Keratinocyte (primary cell): ENCODE measurements around the gene VPS13D. TPM values are rescaled to one million over a fixed set of nuclear protein-coding genes. Genes with fewer than 3 reads are reported as not detected.

Source experiments
- DNase-seq: peaks from one replicate; pipeline ENCODE4 v3.0.0-alpha.2; 2011; ENCODE audit warnings: low read depth, missing footprints, low spot score
- FAIRE-seq: peaks from 2 replicates; lab custom pipeline; 2011; peaks lifted over from hg19 to GRCh38; lab: Jason Lieb, UNC
- H2AFZ ChIP-seq: 2 replicates; pipeline ENCODE4 v1.6.0; 2012; ENCODE audit warnings: low read length, control low read depth, inconsistent platforms; ENCODE audit not compliant: control insufficient read depth
- H3K27ac ChIP-seq: 2 replicates; pipeline ENCODE4 v1.5.1; 2011; ENCODE audit warnings: low read length; ENCODE audit not compliant: control insufficient read depth, insufficient read depth
- H3K27me3 ChIP-seq: 3 replicates; pipeline ENCODE4 v1.6.0; 2011; ENCODE audit warnings: low read length; ENCODE audit not compliant: control insufficient read depth, insufficient read depth; ENCODE audit errors: extremely low read depth
- H3K36me3 ChIP-seq, 2 experiments: 2 replicates in 1 of 2; 3 replicates in 1 of 2; pipeline ENCODE4 v1.5.1; 2011; ENCODE audit warnings: low read length in 2 of 2, mild to moderate bottlenecking in 1 of 2; ENCODE audit not compliant: control insufficient read depth in 2 of 2, insufficient read depth in 2 of 2; ENCODE audit errors: extremely low read depth in 1 of 2
- H3K4me1 ChIP-seq: 3 replicates; pipeline ENCODE4 v1.5.1; 2011; ENCODE audit warnings: low read length; ENCODE audit not compliant: control insufficient read depth, insufficient read depth; ENCODE audit errors: extremely low read depth
- H3K4me2 ChIP-seq: 3 replicates; pipeline ENCODE4 v1.6.0; 2011; ENCODE audit warnings: low read depth, low read length; ENCODE audit not compliant: control insufficient read depth, insufficient read depth; ENCODE audit errors: extremely low read depth
- H3K4me3 ChIP-seq, 3 experiments: fragments of 200-600 bp in 1 of 3; sonication (generic) in 1 of 3; 2 replicates in 2 of 3; 3 replicates in 1 of 3; pipeline ENCODE4 v1.5.1; 2011 to 2016; ENCODE audit warnings: low read length in 3 of 3, mild to moderate bottlenecking in 3 of 3, control low read depth in 2 of 3, inconsistent platforms in 1 of 3, low read depth in 1 of 3, mixed read lengths in 1 of 3, mixed run types in 1 of 3, moderate library complexity in 1 of 3; ENCODE audit not compliant: control insufficient read depth in 2 of 3, insufficient read depth in 2 of 3; ENCODE audit errors: extremely low read depth in 1 of 3
- H3K79me2 ChIP-seq: 2 replicates; pipeline ENCODE4 v1.6.0; 2012; ENCODE audit warnings: low read length; ENCODE audit not compliant: control insufficient read depth, insufficient read depth
- H3K9ac ChIP-seq: 3 replicates; pipeline ENCODE4 v1.6.0; 2011; ENCODE audit warnings: low read length; ENCODE audit not compliant: control insufficient read depth, insufficient read depth; ENCODE audit errors: extremely low read depth
- H3K9me1 ChIP-seq: 3 replicates; pipeline ENCODE4 v1.6.0; 2011; ENCODE audit warnings: low read length; ENCODE audit not compliant: control insufficient read depth, insufficient read depth; ENCODE audit errors: extremely low read depth
- H3K9me3 ChIP-seq: 2 replicates; pipeline ENCODE4 v1.5.1; 2012; ENCODE audit warnings: low read depth, low read length; ENCODE audit not compliant: control insufficient read depth
- H4K20me1 ChIP-seq: 3 replicates; pipeline ENCODE4 v1.6.0; 2011; ENCODE audit warnings: low read length; ENCODE audit not compliant: control insufficient read depth, insufficient read depth; ENCODE audit errors: extremely low read depth
- EZH2 ChIP-seq: IDR thresholded peaks from one replicate; pipeline ENCODE4 v1.6.1; 2012; ENCODE audit warnings: inconsistent platforms, mild to moderate bottlenecking, low read length, moderate library complexity
- dilution Hi-C: fragments of 300-500 bp; cut with MboI; formaldehyde crosslinking; loops from one replicate; pipeline ENCODE4 v1.7.0; 2020; ENCODE audit warnings: low sequenced_read_pairs; ENCODE audit not compliant: extremely low pct_ligation_motif_present
- polyA plus RNA-seq, 5 experiments: library from polyadenylated mRNA; depleted of rRNA in 3 of 5; stranded (reverse) in 3 of 5; stranded (forward) in 1 of 5; unstranded in 1 of 5; fragments of >200 nt; gene quantifications; 1 replicate in 1 of 5; 2 replicates in 3 of 5; 3 replicates in 1 of 5; pipeline versions ENCODE4 v1.2.1 to v1.2.3, GENCODE V29; 2011 to 2012; ENCODE audit warnings: missing spikeins in 2 of 5, low read depth in 1 of 5, low replicate concordance in 1 of 5
- TF ChIP-seq, protein P1 (sequence below), 3 experiments: IDR thresholded peaks in 1 of 3; conservative IDR thresholded peaks in 1 of 3; optimal IDR thresholded peaks in 1 of 3; 2 replicates in 2 of 3; 3 replicates in 1 of 3; pipeline versions ENCODE3 to v1.5.1; 2011; ENCODE audit warnings: low read length in 3 of 3, mild to moderate bottlenecking in 3 of 3, moderate library complexity in 2 of 3, control low read depth in 1 of 3, inconsistent platforms in 1 of 3; ENCODE audit not compliant: insufficient read depth in 2 of 3; ENCODE audit errors: extremely low read depth in 1 of 3

VPS13D gene
- polyA plus RNA-seq, 1 donor (not counting 4 experiments of a cell fraction or from before 2014, with no cell fraction given), result 19.0 TPM

- H3K4me1 ChIP-seq, result no peaks in the 10 kb centered on the region
- H3K4me2 ChIP-seq, result no peak overlapping the region
- H3K4me3 ChIP-seq, result no peak overlapping the region
- DNase-seq, result no peak
- no peak overlapping the region for H2AFZ ChIP-seq
- H3K36me3 ChIP-seq, result peaks cover 18 to 21% of the 10 kb centered on the region in 2 experiments
- H3K27ac ChIP-seq, result no peak overlapping the region
- H4K20me1 ChIP-seq, result no peaks in the 10 kb centered on the region
- H3K79me2 ChIP-seq, result no peaks in the 10 kb centered on the region
- FAIRE-seq, result no peak
- dilution Hi-C loops, result no loop called here
- H3K9ac ChIP-seq, result no peak overlapping the region
- no peaks in the 10 kb centered on the region for H3K9me3 ChIP-seq
- H3K9me1 ChIP-seq, result no peaks in the 10 kb centered on the region
- TF ChIP-seq EZH2, result no peak
- TF ChIP-seq, protein P1, sequence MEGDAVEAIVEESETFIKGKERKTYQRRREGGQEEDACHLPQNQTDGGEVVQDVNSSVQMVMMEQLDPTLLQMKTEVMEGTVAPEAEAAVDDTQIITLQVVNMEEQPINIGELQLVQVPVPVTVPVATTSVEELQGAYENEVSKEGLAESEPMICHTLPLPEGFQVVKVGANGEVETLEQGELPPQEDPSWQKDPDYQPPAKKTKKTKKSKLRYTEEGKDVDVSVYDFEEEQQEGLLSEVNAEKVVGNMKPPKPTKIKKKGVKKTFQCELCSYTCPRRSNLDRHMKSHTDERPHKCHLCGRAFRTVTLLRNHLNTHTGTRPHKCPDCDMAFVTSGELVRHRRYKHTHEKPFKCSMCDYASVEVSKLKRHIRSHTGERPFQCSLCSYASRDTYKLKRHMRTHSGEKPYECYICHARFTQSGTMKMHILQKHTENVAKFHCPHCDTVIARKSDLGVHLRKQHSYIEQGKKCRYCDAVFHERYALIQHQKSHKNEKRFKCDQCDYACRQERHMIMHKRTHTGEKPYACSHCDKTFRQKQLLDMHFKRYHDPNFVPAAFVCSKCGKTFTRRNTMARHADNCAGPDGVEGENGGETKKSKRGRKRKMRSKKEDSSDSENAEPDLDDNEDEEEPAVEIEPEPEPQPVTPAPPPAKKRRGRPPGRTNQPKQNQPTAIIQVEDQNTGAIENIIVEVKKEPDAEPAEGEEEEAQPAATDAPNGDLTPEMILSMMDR (optimal IDR thresholded peaks at IDR 0.05 in 1 of 3, IDR thresholded peaks at IDR 0.05 in 1 of 3, conservative IDR thresholded peaks at IDR 0.05 in 1 of 3; ENCODE audit: extremely low read depth in 1 of 3, insufficient read depth in 2 of 3, low read length in 3 of 3), result no peak
- no peaks in the 10 kb centered on the region for H3K27me3 ChIP-seq
Observed at GRCh38 chr1:12346483-12347151, 116.8 kb downstream of the VPS13D start.

- H3K4me1 ChIP-seq, result no peaks in the 10 kb centered on the region
- H3K9ac ChIP-seq, result no peak overlapping the region
- H3K27me3 ChIP-seq, result no peaks in the 10 kb centered on the region
- H4K20me1 ChIP-seq, result no peaks in the 10 kb centered on the region
- no peak overlapping the region for H3K27ac ChIP-seq
- dilution Hi-C loops, result no loop called here
- peaks cover 9 to 13% of the 10 kb centered on the region in 2 experiments for H3K36me3 ChIP-seq
- H2AFZ ChIP-seq, result no peak overlapping the region
- no peaks in the 10 kb centered on the region for H3K79me2 ChIP-seq
- no peak overlapping the region for H3K4me2 ChIP-seq
- H3K9me1 ChIP-seq, result no peaks in the 10 kb centered on the region
- DNase-seq (no peak), FAIRE-seq (no peak)
- no peaks in the 10 kb centered on the region for H3K9me3 ChIP-seq
- TF ChIP-seq, protein P1 (optimal IDR thresholded peaks at IDR 0.05 in 1 of 3, IDR thresholded peaks at IDR 0.05 in 1 of 3, conservative IDR thresholded peaks at IDR 0.05 in 1 of 3; ENCODE audit: extremely low read depth in 1 of 3, insufficient read depth in 2 of 3, low read length in 3 of 3), result no peak
- no peak for TF ChIP-seq EZH2
- no peak overlapping the region for H3K4me3 ChIP-seq
Observed at GRCh38 chr1:12348113-12348512, 118.3 kb downstream of the VPS13D start.
